ELR (cell line): Measurements from ENCODE around the gene OR51I1.

ENCODE experiments used
- DNase-seq: peaks from one replicate; pipeline ENCODE4 v3.0.0-alpha.2; 2015; ENCODE audit warnings: low read depth

OR51I1 gene

GRCh38 chr11:5441414-5441813 is at the start of gene OR51I1:
Gene OR51I1 (minus strand): TSS chr11:5441514. CDS start chr11:5441514, 0 bp downstream.
- no peak for DNase-seq

GRCh38 chr11:5489576-5490357 is 48.5 kb upstream of the OR51I1 start:
- peak; percentile 20 for DNase-seq

- no peak for DNase-seq
These were observed 47.6 kb upstream of the OR51I1 start for GRCh38 chr11:5488798-5489399.

GRCh38 chr11:5488385-5488784 is 47.1 kb upstream of the OR51I1 start, which contains the start of gene OR52D1:
Gene OR52D1 (plus strand): TSS chr11:5488685. CDS start chr11:5488707, 22 bp downstream.
- no peak for DNase-seq

GRCh38 chr11:5486421-5486820 is 45.1 kb upstream of the OR51I1 start:
- no peak for DNase-seq

- DNase-seq = no peak
These were observed 44.7 kb upstream of the OR51I1 start for GRCh38 chr11:5486003-5486402.

GRCh38 chr11:5476186-5476819 is 35.0 kb upstream of the OR51I1 start:
- DNase-seq = peak; percentile 63

GRCh38 chr11:5473921-5474320 is 32.6 kb upstream of the OR51I1 start:
- DNase-seq = no peak

GRCh38 chr11:5467527-5467926 is 26.2 kb upstream of the OR51I1 start:
- DNase-seq = no peak

- DNase-seq = no peak
These were observed 19.8 kb upstream of the OR51I1 start for GRCh38 chr11:5460983-5461621.

GRCh38 chr11:5449432-5449831 is 8.1 kb upstream of the OR51I1 start:
- DNase-seq = no peak

- DNase-seq = no peak
These were observed 7.7 kb upstream of the OR51I1 start, which contains the start of gene OR51I2 for GRCh38 chr11:5449023-5449422. Gene OR51I2 (plus strand): TSS chr11:5449323. CDS start chr11:5453489, 4,166 bp downstream.

GRCh38 chr11:5443835-5444393 is 2.6 kb upstream of the OR51I1 start:
- DNase-seq = no peak

GRCh38 chr11:5423131-5423530 is 18.2 kb downstream of the OR51I1 start:
- no peak for DNase-seq

GRCh38 chr11:5421811-5422210 is 19.5 kb downstream of the OR51I1 start, which contains the start of gene OR51Q1:
Gene OR51Q1 (plus strand): TSS chr11:5422111. CDS start chr11:5422201, 90 bp downstream.
- no peak for DNase-seq

- no peak for DNase-seq
These were observed 20.3 kb downstream of the OR51I1 start for GRCh38 chr11:5420993-5421392.

- no peak for DNase-seq
These were observed 36.1 kb downstream of the OR51I1 start for GRCh38 chr11:5405173-5405572.

- no peak for DNase-seq
These were observed 42.4 kb downstream of the OR51I1 start for GRCh38 chr11:5398936-5399335.

GRCh38 chr11:5394091-5394490 is 47.2 kb downstream of the OR51I1 start:
- DNase-seq = no peak
